SK-N-SH treated with all-trans-retinoic acid at 6 μM for 48 hours (cell line): ENCODE results near the gene ZNF474.

Experiments
- ATAC-seq: fragments of 200-7000 bp; cut with Tn5 transposase; 3 replicates; pipeline ENCODE4 v1.9.1; 2020; ENCODE audit warnings: mild to moderate bottlenecking, moderate library complexity
- ARNTL ChIP-seq: fragments of 450-650 bp; formaldehyde crosslinking; IDR thresholded peaks from 2 replicates; pipeline ENCODE4 v1.5.0; 2020; ENCODE audit warnings: low read depth, mild to moderate bottlenecking, moderate library complexity, borderline replicate concordance
- BACH2 ChIP-seq: fragments of 250-450 bp; sonication (Bioruptor Pico); IDR thresholded peaks from 2 replicates; pipeline ENCODE4 v1.9.0; 2021; ENCODE audit warnings: mild to moderate bottlenecking, borderline replicate concordance
- ESRRG ChIP-seq: fragments of 250-450 bp; sonication (Bioruptor Pico); IDR thresholded peaks from 2 replicates; pipeline ENCODE4 v1.6.1; 2021; ENCODE audit warnings: mild to moderate bottlenecking
- ISL1 ChIP-seq: fragments of 250-450 bp; sonication (Bioruptor Pico); IDR thresholded peaks from 2 replicates; pipeline ENCODE4 v2.1.2; 2022; ENCODE audit warnings: mild to moderate bottlenecking, moderate library complexity
- OSR1 ChIP-seq: fragments of 250-450 bp; sonication (Bioruptor Pico); IDR thresholded peaks from 2 replicates; pipeline ENCODE4 v1.8.0; 2022; ENCODE audit warnings: moderate library complexity, mild to moderate bottlenecking, inconsistent platforms
- PPARA ChIP-seq: fragments of 250-450 bp; sonication (Bioruptor Pico); IDR thresholded peaks from 2 replicates; pipeline ENCODE4 v1.5.0; 2020; ENCODE audit warnings: mild to moderate bottlenecking, borderline replicate concordance
- RARB ChIP-seq: fragments of 250-450 bp; sonication (Bioruptor Pico); IDR thresholded peaks from 2 replicates; pipeline ENCODE4 v1.8.0; 2021; ENCODE audit warnings: mild to moderate bottlenecking, moderate library complexity
- SNAI2 ChIP-seq: fragments of 250-450 bp; sonication (Bioruptor Pico); IDR thresholded peaks from 2 replicates; pipeline ENCODE4 v1.5.0; 2020; ENCODE audit warnings: mild to moderate bottlenecking, moderate library complexity
- TCF4 ChIP-seq: fragments of 250-450 bp; sonication (Bioruptor Pico); IDR thresholded peaks from 2 replicates; pipeline ENCODE4 v1.8.0; 2021; ENCODE audit warnings: mild to moderate bottlenecking, moderate library complexity, borderline replicate concordance
- TOX ChIP-seq: fragments of 250-450 bp; sonication (Bioruptor Pico); IDR thresholded peaks from 2 replicates; pipeline ENCODE4 v1.8.0; 2021; ENCODE audit warnings: mild to moderate bottlenecking, moderate library complexity, borderline replicate concordance
- ZC3H10 ChIP-seq: fragments of 250-450 bp; sonication (Bioruptor Pico); IDR thresholded peaks from 2 replicates; pipeline ENCODE4 v1.5.1; 2021; ENCODE audit warnings: mild to moderate bottlenecking, moderate library complexity
- ZFP3 ChIP-seq: fragments of 250-450 bp; sonication (Bioruptor Pico); IDR thresholded peaks from 2 replicates; pipeline ENCODE4 v1.5.0; 2020; ENCODE audit warnings: mild to moderate bottlenecking, moderate library complexity
- ZFP30 ChIP-seq: fragments of 450-650 bp; formaldehyde crosslinking; IDR thresholded peaks from 2 replicates; pipeline ENCODE4 v1.5.0; 2022; ENCODE audit warnings: mild to moderate bottlenecking, moderate library complexity
- ZNF565 ChIP-seq: fragments of 450-650 bp; formaldehyde crosslinking; conservative IDR thresholded peaks from 2 replicates; pipeline ENCODE4 v1.5.0; 2020; ENCODE audit warnings: low read depth, mild to moderate bottlenecking, moderate library complexity
- ZNF8 ChIP-seq: fragments of 450-650 bp; formaldehyde crosslinking; IDR thresholded peaks from 2 replicates; pipeline ENCODE4 v1.5.0; 2020; ENCODE audit warnings: mild to moderate bottlenecking, moderate library complexity
- TF ChIP-seq, protein P1 (sequence below): fragments of 250-450 bp; sonication (Bioruptor Pico); IDR thresholded peaks from 2 replicates; pipeline ENCODE4 v1.8.0; 2021; ENCODE audit warnings: low read depth, mild to moderate bottlenecking, moderate library complexity, borderline replicate concordance
- TF ChIP-seq, protein P2 (sequence below): fragments of 250-450 bp; sonication (Bioruptor Pico); IDR thresholded peaks from 2 replicates; pipeline ENCODE4 v1.5.1; 2021; ENCODE audit warnings: mild to moderate bottlenecking, moderate library complexity
- TF ChIP-seq, protein P3 (sequence below): fragments of 250-450 bp; sonication (Bioruptor Pico); IDR thresholded peaks from 2 replicates; pipeline ENCODE4 v1.5.1; 2020; ENCODE audit warnings: low read depth, mild to moderate bottlenecking, moderate library complexity
- TF ChIP-seq, protein P4 (sequence below): fragments of 250-450 bp; sonication (Bioruptor Pico); IDR thresholded peaks from 2 replicates; pipeline ENCODE4 v1.8.0; 2020; ENCODE audit warnings: mild to moderate bottlenecking, moderate library complexity, borderline replicate concordance
- TF ChIP-seq, protein P5 (sequence below): fragments of 250-450 bp; sonication (Bioruptor Pico); IDR thresholded peaks from 2 replicates; pipeline ENCODE4 v1.5.0; 2020; ENCODE audit warnings: mild to moderate bottlenecking, moderate library complexity

ZNF474 gene

DNA sequence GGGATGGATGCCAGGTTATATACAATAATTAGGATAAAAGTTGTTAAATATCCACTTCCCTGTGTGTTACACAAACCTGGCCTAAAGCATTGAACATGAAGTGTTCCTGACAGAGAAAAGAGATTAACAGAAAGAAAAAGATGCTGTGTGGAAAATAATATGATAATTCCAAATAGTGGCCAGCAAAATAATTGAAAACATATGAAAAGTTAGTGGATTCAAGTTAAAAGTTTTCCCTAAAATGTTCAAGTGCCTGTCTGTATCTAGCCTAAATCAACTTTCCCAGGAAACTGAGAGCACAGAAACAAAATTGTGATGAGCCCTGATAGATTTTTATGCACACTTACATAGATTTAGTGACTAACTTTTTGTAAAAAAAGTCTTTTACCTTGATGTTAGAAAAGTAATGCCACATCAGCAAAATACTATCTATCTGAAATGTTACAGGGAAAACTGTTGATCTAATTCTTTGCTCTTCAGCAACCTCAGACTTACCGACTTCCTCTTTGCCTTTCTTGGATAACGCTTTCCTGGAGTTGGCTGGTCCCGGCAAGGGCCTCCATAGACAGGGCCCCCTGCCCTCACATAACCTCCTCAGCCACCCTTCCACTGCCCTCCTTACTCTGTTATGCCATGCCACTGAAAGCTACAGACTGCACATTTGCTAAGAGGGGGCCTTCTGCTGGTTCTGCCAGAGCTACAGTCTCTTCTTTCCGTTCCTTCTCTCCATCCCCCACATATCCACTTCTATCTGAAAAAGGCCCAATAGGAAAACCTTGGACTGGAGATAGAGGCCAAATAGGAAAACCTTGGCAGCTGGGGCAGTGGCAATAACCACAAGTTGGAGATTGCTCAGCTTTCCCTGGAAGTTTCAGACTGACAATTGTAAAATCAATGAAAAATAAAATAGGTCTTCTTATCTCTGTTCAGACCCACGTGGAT lies 44.4 kb downstream of the ZNF474 start:
- ATAC-seq: peak; percentile 51
- TF ChIP-seq RARB (no peak), ZFP30 (CRISPR knock-in tag) (no peak), OSR1 (no peak), ZC3H10 (CRISPR knock-in tag) (no peak), ISL1 (CRISPR knock-in tag) (no peak), TOX (CRISPR knock-in tag) (no peak), TCF4 (CRISPR knock-in tag) (no peak), ZNF565 (CRISPR knock-in tag) (no peak), SNAI2 (no peak), PPARA (CRISPR knock-in tag) (no peak), ZFP3 (CRISPR knock-in tag) (no peak)
- TF ChIP-seq, protein P1, sequence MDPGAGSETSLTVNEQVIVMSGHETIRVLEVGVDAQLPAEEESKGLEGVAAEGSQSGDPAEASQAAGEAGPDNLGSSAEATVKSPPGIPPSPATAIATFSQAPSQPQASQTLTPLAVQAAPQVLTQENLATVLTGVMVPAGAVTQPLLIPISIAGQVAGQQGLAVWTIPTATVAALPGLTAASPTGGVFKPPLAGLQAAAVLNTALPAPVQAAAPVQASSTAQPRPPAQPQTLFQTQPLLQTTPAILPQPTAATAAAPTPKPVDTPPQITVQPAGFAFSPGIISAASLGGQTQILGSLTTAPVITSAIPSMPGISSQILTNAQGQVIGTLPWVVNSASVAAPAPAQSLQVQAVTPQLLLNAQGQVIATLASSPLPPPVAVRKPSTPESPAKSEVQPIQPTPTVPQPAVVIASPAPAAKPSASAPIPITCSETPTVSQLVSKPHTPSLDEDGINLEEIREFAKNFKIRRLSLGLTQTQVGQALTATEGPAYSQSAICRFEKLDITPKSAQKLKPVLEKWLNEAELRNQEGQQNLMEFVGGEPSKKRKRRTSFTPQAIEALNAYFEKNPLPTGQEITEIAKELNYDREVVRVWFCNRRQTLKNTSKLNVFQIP: no peak
- TF ChIP-seq, protein P2, sequence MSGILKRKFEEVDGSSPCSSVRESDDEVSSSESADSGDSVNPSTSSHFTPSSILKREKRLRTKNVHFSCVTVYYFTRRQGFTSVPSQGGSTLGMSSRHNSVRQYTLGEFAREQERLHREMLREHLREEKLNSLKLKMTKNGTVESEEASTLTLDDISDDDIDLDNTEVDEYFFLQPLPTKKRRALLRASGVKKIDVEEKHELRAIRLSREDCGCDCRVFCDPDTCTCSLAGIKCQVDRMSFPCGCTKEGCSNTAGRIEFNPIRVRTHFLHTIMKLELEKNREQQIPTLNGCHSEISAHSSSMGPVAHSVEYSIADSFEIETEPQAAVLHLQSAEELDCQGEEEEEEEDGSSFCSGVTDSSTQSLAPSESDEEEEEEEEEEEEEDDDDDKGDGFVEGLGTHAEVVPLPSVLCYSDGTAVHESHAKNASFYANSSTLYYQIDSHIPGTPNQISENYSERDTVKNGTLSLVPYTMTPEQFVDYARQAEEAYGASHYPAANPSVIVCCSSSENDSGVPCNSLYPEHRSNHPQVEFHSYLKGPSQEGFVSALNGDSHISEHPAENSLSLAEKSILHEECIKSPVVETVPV (CRISPR knock-in tag): no peak
- TF ChIP-seq, protein P3, sequence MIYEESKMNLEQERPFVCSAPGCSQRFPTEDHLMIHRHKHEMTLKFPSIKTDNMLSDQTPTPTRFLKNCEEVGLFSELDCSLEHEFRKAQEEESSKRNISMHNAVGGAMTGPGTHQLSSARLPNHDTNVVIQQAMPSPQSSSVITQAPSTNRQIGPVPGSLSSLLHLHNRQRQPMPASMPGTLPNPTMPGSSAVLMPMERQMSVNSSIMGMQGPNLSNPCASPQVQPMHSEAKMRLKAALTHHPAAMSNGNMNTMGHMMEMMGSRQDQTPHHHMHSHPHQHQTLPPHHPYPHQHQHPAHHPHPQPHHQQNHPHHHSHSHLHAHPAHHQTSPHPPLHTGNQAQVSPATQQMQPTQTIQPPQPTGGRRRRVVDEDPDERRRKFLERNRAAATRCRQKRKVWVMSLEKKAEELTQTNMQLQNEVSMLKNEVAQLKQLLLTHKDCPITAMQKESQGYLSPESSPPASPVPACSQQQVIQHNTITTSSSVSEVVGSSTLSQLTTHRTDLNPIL (CRISPR knock-in tag): no peak
- TF ChIP-seq, protein P4, sequence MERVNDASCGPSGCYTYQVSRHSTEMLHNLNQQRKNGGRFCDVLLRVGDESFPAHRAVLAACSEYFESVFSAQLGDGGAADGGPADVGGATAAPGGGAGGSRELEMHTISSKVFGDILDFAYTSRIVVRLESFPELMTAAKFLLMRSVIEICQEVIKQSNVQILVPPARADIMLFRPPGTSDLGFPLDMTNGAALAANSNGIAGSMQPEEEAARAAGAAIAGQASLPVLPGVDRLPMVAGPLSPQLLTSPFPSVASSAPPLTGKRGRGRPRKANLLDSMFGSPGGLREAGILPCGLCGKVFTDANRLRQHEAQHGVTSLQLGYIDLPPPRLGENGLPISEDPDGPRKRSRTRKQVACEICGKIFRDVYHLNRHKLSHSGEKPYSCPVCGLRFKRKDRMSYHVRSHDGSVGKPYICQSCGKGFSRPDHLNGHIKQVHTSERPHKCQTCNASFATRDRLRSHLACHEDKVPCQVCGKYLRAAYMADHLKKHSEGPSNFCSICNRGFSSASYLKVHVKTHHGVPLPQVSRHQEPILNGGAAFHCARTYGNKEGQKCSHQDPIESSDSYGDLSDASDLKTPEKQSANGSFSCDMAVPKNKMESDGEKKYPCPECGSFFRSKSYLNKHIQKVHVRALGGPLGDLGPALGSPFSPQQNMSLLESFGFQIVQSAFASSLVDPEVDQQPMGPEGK (CRISPR knock-in tag): no peak

DNA sequence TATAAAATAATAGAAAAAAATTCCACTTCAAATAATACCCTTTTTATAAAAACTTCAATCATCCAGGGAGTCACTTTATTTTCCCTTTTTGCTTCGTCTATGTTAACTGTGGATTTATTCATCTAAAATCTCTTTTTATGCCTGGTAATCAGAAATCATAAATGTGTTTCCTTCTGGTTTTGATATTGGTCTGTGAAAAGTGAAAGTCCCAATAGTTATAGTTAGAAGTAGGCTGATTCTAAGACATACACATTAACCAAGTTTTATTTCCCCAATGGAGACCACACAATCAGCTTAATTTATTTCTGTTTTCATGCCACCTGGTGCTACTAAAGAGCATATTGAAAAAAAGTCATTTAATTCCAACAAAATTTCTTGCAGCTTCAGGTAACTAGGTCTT lies 45.7 kb downstream of the ZNF474 start:
- TF ChIP-seq ZFP30 (CRISPR knock-in tag): no peak
- TF ChIP-seq BACH2: no peak
- TF ChIP-seq, protein P4 (CRISPR knock-in tag): no peak
- no peak for TF ChIP-seq ARNTL (CRISPR knock-in tag)
- TF ChIP-seq PPARA (CRISPR knock-in tag): no peak
- TF ChIP-seq TCF4 (CRISPR knock-in tag): no peak
- TF ChIP-seq, protein P3 (CRISPR knock-in tag): no peak
- no peak for TF ChIP-seq OSR1
- TF ChIP-seq ZC3H10 (CRISPR knock-in tag): no peak
- no peak for ATAC-seq

DNA sequence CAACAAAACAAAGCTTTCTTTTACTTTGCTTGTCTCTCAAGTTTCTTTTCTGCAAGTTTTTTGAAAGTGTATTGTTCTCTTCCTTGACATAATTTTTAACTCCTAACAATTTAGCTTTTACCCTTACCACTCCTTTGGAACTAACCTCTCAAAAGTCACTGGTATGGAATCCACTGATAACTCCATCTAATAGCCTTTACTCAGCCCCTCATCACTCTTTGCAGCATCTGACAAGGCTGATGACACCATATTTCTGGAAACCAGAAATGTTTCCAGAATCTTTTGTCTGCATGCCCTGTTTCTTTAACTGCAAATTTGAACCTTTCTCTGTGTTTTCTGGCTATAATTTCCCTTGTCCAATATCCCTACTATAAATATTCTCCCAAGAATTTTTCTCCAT lies 46.5 kb downstream of the ZNF474 start:
- ATAC-seq: peak; percentile 34; the same call in 2 of the 3 replicates
- TF ChIP-seq, protein P1: no peak
- TF ChIP-seq ZFP3 (CRISPR knock-in tag) (no peak), ZFP30 (CRISPR knock-in tag) (no peak), TCF4 (CRISPR knock-in tag) (no peak), TOX (CRISPR knock-in tag) (no peak), ESRRG (CRISPR knock-in tag) (no peak), OSR1 (no peak), ZC3H10 (CRISPR knock-in tag) (no peak), ARNTL (CRISPR knock-in tag) (no peak), BACH2 (no peak), ZNF8 (CRISPR knock-in tag) (no peak)
- TF ChIP-seq, protein P5, sequence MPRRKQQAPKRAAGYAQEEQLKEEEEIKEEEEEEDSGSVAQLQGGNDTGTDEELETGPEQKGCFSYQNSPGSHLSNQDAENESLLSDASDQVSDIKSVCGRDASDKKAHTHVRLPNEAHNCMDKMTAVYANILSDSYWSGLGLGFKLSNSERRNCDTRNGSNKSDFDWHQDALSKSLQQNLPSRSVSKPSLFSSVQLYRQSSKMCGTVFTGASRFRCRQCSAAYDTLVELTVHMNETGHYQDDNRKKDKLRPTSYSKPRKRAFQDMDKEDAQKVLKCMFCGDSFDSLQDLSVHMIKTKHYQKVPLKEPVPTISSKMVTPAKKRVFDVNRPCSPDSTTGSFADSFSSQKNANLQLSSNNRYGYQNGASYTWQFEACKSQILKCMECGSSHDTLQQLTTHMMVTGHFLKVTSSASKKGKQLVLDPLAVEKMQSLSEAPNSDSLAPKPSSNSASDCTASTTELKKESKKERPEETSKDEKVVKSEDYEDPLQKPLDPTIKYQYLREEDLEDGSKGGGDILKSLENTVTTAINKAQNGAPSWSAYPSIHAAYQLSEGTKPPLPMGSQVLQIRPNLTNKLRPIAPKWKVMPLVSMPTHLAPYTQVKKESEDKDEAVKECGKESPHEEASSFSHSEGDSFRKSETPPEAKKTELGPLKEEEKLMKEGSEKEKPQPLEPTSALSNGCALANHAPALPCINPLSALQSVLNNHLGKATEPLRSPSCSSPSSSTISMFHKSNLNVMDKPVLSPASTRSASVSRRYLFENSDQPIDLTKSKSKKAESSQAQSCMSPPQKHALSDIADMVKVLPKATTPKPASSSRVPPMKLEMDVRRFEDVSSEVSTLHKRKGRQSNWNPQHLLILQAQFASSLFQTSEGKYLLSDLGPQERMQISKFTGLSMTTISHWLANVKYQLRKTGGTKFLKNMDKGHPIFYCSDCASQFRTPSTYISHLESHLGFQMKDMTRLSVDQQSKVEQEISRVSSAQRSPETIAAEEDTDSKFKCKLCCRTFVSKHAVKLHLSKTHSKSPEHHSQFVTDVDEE (CRISPR knock-in tag): no peak
